Urinary bladder (tissue), 4 donors: ENCODE data around the gene DIS3L2. TPM values are rescaled to one million over a fixed set of nuclear protein-coding genes. Genes with fewer than 3 reads are reported as not detected.
"Not testable (repeated sequence)": the region's sequence is repeated elsewhere in the genome, so short reads cannot be mapped to it uniquely, and the experiment has no call there.

Source experiments
- DNase-seq: peaks from one replicate; pipeline ENCODE4 v3.0.0-alpha.2; 2015; ENCODE audit errors: extremely low spot score
- H3K27ac ChIP-seq: one replicate; pipeline ENCODE4 v1.5.1; 2013; ENCODE audit warnings: low read depth, mild to moderate bottlenecking, moderate library complexity
- H3K36me3 ChIP-seq: one replicate; pipeline ENCODE4 v1.6.1; 2013; ENCODE audit warnings: mild to moderate bottlenecking, moderate library complexity; ENCODE audit not compliant: insufficient read depth
- H3K4me1 ChIP-seq: one replicate; pipeline ENCODE4 v1.6.1; 2013; ENCODE audit warnings: mild to moderate bottlenecking, moderate library complexity; ENCODE audit not compliant: insufficient read depth
- H3K4me3 ChIP-seq: one replicate; pipeline ENCODE4 v1.5.1; 2013; ENCODE audit warnings: low read depth, low read length
- WGBS: extraction: QIAGEN DNeasy Blood & Tissue Kit; methylation state at CpG from one replicate; pipeline ENCODE4 v1.1.7; 2013; 5-methylcytosine and 5-hydroxymethylcytosine counted together
- polyA plus RNA-seq: library from polyadenylated mRNA; stranded (reverse); fragments of 200-250 nt; gene quantifications from one replicate; pipeline ENCODE4 v1.2.3, GENCODE V29; 2013
- total RNA-seq: library from RNA; depleted of rRNA; stranded (reverse); fragments of >200 nt; gene quantifications from one replicate; pipeline ENCODE4 v1.2.3, GENCODE V29; 2014
- donor health status: healthy with polysubstance abuse.
- donor health status: healthy.

DIS3L2 gene
- total and polyA plus RNA-seq, 2 donors: 15.0 to 33.6 TPM

GRCh38 chr2:232331061-232331460 is 369.5 kb downstream of the DIS3L2 start:
- H3K36me3 ChIP-seq, H3K4me1 ChIP-seq, H3K4me3 ChIP-seq, DNase-seq, H3K27ac ChIP-seq: not testable (repeated sequence)
- WGBS: 79% methylated on average over 11 of the region's 11 CpGs

GRCh38 chr2:232331641-232332040 is 370.1 kb downstream of the DIS3L2 start:
- H3K27ac ChIP-seq, H3K36me3 ChIP-seq, H3K4me1 ChIP-seq, DNase-seq, H3K4me3 ChIP-seq: not testable (repeated sequence)
- WGBS: 93% methylated on average over 11 of the region's 11 CpGs

- H3K4me1 ChIP-seq, H3K36me3 ChIP-seq, DNase-seq, H3K27ac ChIP-seq, H3K4me3 ChIP-seq: not testable (repeated sequence)
- WGBS: 82% methylated on average over 25 of the region's 26 CpGs
These were observed 370.9 kb downstream of the DIS3L2 start for GRCh38 chr2:232332244-232332939.

- Histone ChIP-seq H3K4me1 (no peaks in the 10 kb centered on the region), H3K4me3 (no peak overlapping the region), H3K36me3 (no peaks in the 10 kb centered on the region), H3K27ac (no peak overlapping the region)
- DNase-seq: no peak
- WGBS: 82% methylated on average over 8 of the region's 10 CpGs
These were observed 371.4 kb downstream of the DIS3L2 start for GRCh38 chr2:232332940-232333259.

- 87% methylated on average over 28 of the region's 28 CpGs for WGBS
- no peak overlapping the region for H3K27ac ChIP-seq
- no peak for DNase-seq
- H3K4me3 ChIP-seq: no peak overlapping the region
- no peaks in the 10 kb centered on the region for H3K4me1 ChIP-seq
- no peaks in the 10 kb centered on the region for H3K36me3 ChIP-seq
These were observed 372.0 kb downstream of the DIS3L2 start for GRCh38 chr2:232333361-232334135.

- not testable (repeated sequence) for H3K4me3 ChIP-seq, DNase-seq, H3K36me3 ChIP-seq, H3K27ac ChIP-seq, H3K4me1 ChIP-seq
- WGBS: 94% methylated on average over 32 of the region's 33 CpGs
These were observed 372.8 kb downstream of the DIS3L2 start for GRCh38 chr2:232334136-232334884.

GRCh38 chr2:232334885-232335205 is 373.3 kb downstream of the DIS3L2 start:
- not testable (repeated sequence) for H3K27ac ChIP-seq, H3K4me3 ChIP-seq, DNase-seq, H3K4me1 ChIP-seq, H3K36me3 ChIP-seq
- WGBS: 85% methylated on average over 6 of the region's 6 CpGs

GRCh38 chr2:232335206-232335858 is 373.8 kb downstream of the DIS3L2 start:
- not testable (repeated sequence) for H3K4me1 ChIP-seq, H3K36me3 ChIP-seq, H3K4me3 ChIP-seq, DNase-seq, H3K27ac ChIP-seq
- WGBS: 69% methylated on average over 13 of the region's 15 CpGs

- no peak for DNase-seq
- Histone ChIP-seq H3K4me3 (no peak overlapping the region), H3K4me1 (no peaks in the 10 kb centered on the region), H3K27ac (no peak overlapping the region), H3K36me3 (no peaks in the 10 kb centered on the region)
- WGBS: 93% methylated on average over 4 of the region's 4 CpGs
These were observed 374.3 kb downstream of the DIS3L2 start for GRCh38 chr2:232335859-232336215.

GRCh38 chr2:232336241-232336736 is 374.8 kb downstream of the DIS3L2 start:
- Histone ChIP-seq H3K27ac (no peak overlapping the region), H3K4me1 (no peaks in the 10 kb centered on the region), H3K4me3 (no peak overlapping the region), H3K36me3 (no peaks in the 10 kb centered on the region)
- WGBS: 92% methylated on average over 15 of the region's 15 CpGs
- no peak for DNase-seq

- no peak for DNase-seq
- WGBS: 85% methylated on average over 18 of the region's 18 CpGs
- H3K4me1 ChIP-seq: no peaks in the 10 kb centered on the region
- H3K36me3 ChIP-seq: no peaks in the 10 kb centered on the region
- H3K4me3 ChIP-seq: no peak overlapping the region
- no peak overlapping the region for H3K27ac ChIP-seq
These were observed 375.6 kb downstream of the DIS3L2 start for GRCh38 chr2:232336981-232337720.

- not testable (repeated sequence) for H3K36me3 ChIP-seq, H3K4me3 ChIP-seq, DNase-seq, H3K4me1 ChIP-seq, H3K27ac ChIP-seq
- 95% methylated on average over 12 of the region's 16 CpGs for WGBS
These were observed 376.7 kb downstream of the DIS3L2 start for GRCh38 chr2:232338094-232338758.

- no peak for DNase-seq
- 90% methylated on average over 7 of the region's 7 CpGs for WGBS
- Histone ChIP-seq H3K36me3 (no peaks in the 10 kb centered on the region), H3K27ac (no peak overlapping the region), H3K4me3 (no peak overlapping the region), H3K4me1 (no peaks in the 10 kb centered on the region)
These were observed 377.2 kb downstream of the DIS3L2 start for GRCh38 chr2:232338759-232339106.
